Dermis blood vessel endothelial cell (primary cell): Measurements from ENCODE around the gene SUGCT. TPM values are rescaled to one million over a fixed set of nuclear protein-coding genes. Genes with fewer than 3 reads are reported as not detected.
"Not testable (repeated sequence)": the region's sequence is repeated elsewhere in the genome, so short reads cannot be mapped to it uniquely, and the experiment has no call there.

Experiments
- DNase-seq: peaks from one replicate; pipeline ENCODE4 v3.0.0; 2010
- total RNA-seq: library from RNA; depleted of rRNA; stranded (reverse); fragments of >200 nt; gene quantifications from 2 replicates; pipeline ENCODE4 v1.2.3, GENCODE V29; 2014

The SUGCT gene
- total RNA-seq, 1 donor from 2014 or later: 1.0 TPM

GRCh38 chr7:40267583-40267982 is 132.8 kb downstream of the SUGCT start:
- no peak for DNase-seq

- not testable (repeated sequence) for DNase-seq
Observed at GRCh38 chr7:40268810-40269209, 134.0 kb downstream of the SUGCT start.

GRCh38 chr7:40276061-40276460 is 141.3 kb downstream of the SUGCT start:
- DNase-seq: no peak

GRCh38 chr7:40279991-40280390 is 145.2 kb downstream of the SUGCT start:
- DNase-seq: no peak

- DNase-seq: no peak
Observed at GRCh38 chr7:40282858-40283257, 148.1 kb downstream of the SUGCT start.

GRCh38 chr7:40283391-40283790 is 148.6 kb downstream of the SUGCT start:
- DNase-seq: no peak

- no peak for DNase-seq
Observed at GRCh38 chr7:40288827-40289226, 154.0 kb downstream of the SUGCT start.

- DNase-seq: peak; percentile 39
Observed at GRCh38 chr7:40297741-40298311, 163.0 kb downstream of the SUGCT start.

- DNase-seq: peak; percentile 22
Observed at GRCh38 chr7:40298421-40298820, 163.6 kb downstream of the SUGCT start.

- DNase-seq: peak; percentile 88
Observed at GRCh38 chr7:40299097-40299496, 164.3 kb downstream of the SUGCT start.

- DNase-seq: no peak
Observed at GRCh38 chr7:40300146-40300670, 165.4 kb downstream of the SUGCT start.

- no peak for DNase-seq
Observed at GRCh38 chr7:40301486-40302068, 166.8 kb downstream of the SUGCT start.

- peak; percentile 46 for DNase-seq
Observed at GRCh38 chr7:40303996-40304395, 169.2 kb downstream of the SUGCT start.

- no peak for DNase-seq
Observed at GRCh38 chr7:40305229-40305628, 170.4 kb downstream of the SUGCT start.

- DNase-seq: no peak
Observed at GRCh38 chr7:40306025-40306424, 171.2 kb downstream of the SUGCT start.

- DNase-seq: peak; percentile 18
Observed at GRCh38 chr7:40306596-40306995, 171.8 kb downstream of the SUGCT start.

- DNase-seq: peak; percentile 66
Observed at GRCh38 chr7:40310258-40310657, 175.5 kb downstream of the SUGCT start.

GRCh38 chr7:40311307-40311706 is 176.5 kb downstream of the SUGCT start:
- DNase-seq: no peak

- no peak for DNase-seq
Observed at GRCh38 chr7:40315277-40315676, 180.5 kb downstream of the SUGCT start.

- no peak for DNase-seq
Observed at GRCh38 chr7:40316176-40316575, 181.4 kb downstream of the SUGCT start.

- DNase-seq: no peak
Observed at GRCh38 chr7:40324914-40325313, 190.1 kb downstream of the SUGCT start.

GRCh38 chr7:40327113-40327512 is 192.3 kb downstream of the SUGCT start:
- no peak for DNase-seq

GRCh38 chr7:40327873-40328272 is 193.1 kb downstream of the SUGCT start:
- no peak for DNase-seq

- peak; percentile 73 for DNase-seq
Observed at GRCh38 chr7:40329601-40330153, 194.9 kb downstream of the SUGCT start.
